IMR-90 (cell line): Measurements from ENCODE around the gene CD6. TPM values are rescaled to one million over a fixed set of nuclear protein-coding genes. Genes with fewer than 3 reads are reported as not detected.

Source experiments
- ATAC-seq: fragments of 200-7000 bp; cut with Tn5 transposase; 2 replicates; pipeline ENCODE4 v1.9.1; 2020; ENCODE audit warnings: low read depth, mild to moderate bottlenecking, moderate library complexity
- BruUV-seq: library from RNA; stranded (reverse); fragments of 400-500 nt; replicated peaks from 2 replicates; lab custom pipeline; 2021; lab: Mats Ljungman, UMichigan
- CTCF ChIA-PET: fragments of 300-600 bp; formaldehyde crosslinking; extraction: SDS; loops from one replicate; lab custom pipeline; 2021; ENCODE audit warnings: antibody characterized with exemption; lab: Yijun Ruan, JAX
- POLR2A ChIA-PET: fragments of 300-600 bp; sonication (Branson Sonifier 250); formaldehyde crosslinking; loops from one replicate; lab custom pipeline; 2022; ENCODE audit warnings: antibody characterized with exemption; ENCODE audit not compliant: unreplicated experiment; lab: Charles Lee
- DNase-seq: peaks from one replicate; pipeline ENCODE4 v3.0.0; 2013
- H2AFZ ChIP-seq: replicated peaks from 2 replicates; pipeline ENCODE3; 2013; ENCODE audit warnings: low read length, mild to moderate bottlenecking; ENCODE audit not compliant: poor library complexity
- H2AK5ac ChIP-seq: 2 replicates; pipeline ENCODE4 v1.6.1; 2013; ENCODE audit warnings: low read depth, low read length, inconsistent platforms
- H2AK9ac ChIP-seq: replicated peaks from 2 replicates; pipeline ENCODE3; 2013; ENCODE audit warnings: mild to moderate bottlenecking, low read depth, low read length, moderate library complexity; ENCODE audit not compliant: poor library complexity
- H2BK120ac ChIP-seq: 2 replicates; pipeline ENCODE4 v1.6.1; 2013; ENCODE audit warnings: low read depth, low read length, inconsistent platforms
- H2BK15ac ChIP-seq: 3 replicates; pipeline ENCODE4 v1.6.1; 2013; ENCODE audit warnings: low read depth, low read length, inconsistent platforms
- H2BK20ac ChIP-seq: 2 replicates; pipeline ENCODE4 v1.6.1; 2013; ENCODE audit warnings: low read depth, mild to moderate bottlenecking, inconsistent platforms, low read length, moderate library complexity
- H2BK5ac ChIP-seq: 2 replicates; pipeline ENCODE4 v1.6.1; 2013; ENCODE audit warnings: mild to moderate bottlenecking, low read depth, low read length, inconsistent platforms; ENCODE audit not compliant: poor library complexity, severe bottlenecking
- H3K14ac ChIP-seq: replicated peaks from 2 replicates; pipeline ENCODE4 v1.6.1; 2013; ENCODE audit warnings: low read depth, low read length, inconsistent platforms
- H3K18ac ChIP-seq: 2 replicates; pipeline ENCODE4 v1.6.1; 2013; ENCODE audit warnings: low read depth, low read length, control low read depth
- H3K23ac ChIP-seq: 2 replicates; pipeline ENCODE4 v1.6.1; 2013; ENCODE audit warnings: low read depth, low read length, inconsistent platforms
- H3K27ac ChIP-seq: 2 replicates; pipeline ENCODE4 v1.5.1; 2013; ENCODE audit warnings: mild to moderate bottlenecking, control low read depth, low read length; ENCODE audit not compliant: insufficient read depth
- H3K27me3 ChIP-seq: 2 replicates; pipeline ENCODE4 v1.6.1; 2013; ENCODE audit warnings: low read length; ENCODE audit not compliant: control insufficient read depth, insufficient read depth
- H3K36me3 ChIP-seq: 2 replicates; pipeline ENCODE4 v1.6.1; 2013; ENCODE audit warnings: low read length, mixed read lengths; ENCODE audit not compliant: control insufficient read depth, insufficient read depth
- H3K4ac ChIP-seq: 2 replicates; pipeline ENCODE4 v1.6.1; 2013; ENCODE audit warnings: low read depth, low read length, inconsistent platforms
- H3K4me1 ChIP-seq: 2 replicates; pipeline ENCODE4 v1.6.1; 2013; ENCODE audit warnings: low read length, mixed read lengths; ENCODE audit not compliant: control insufficient read depth, insufficient read depth
- H3K4me2 ChIP-seq: 2 replicates; pipeline ENCODE4 v1.6.1; 2013; ENCODE audit warnings: low read depth, mild to moderate bottlenecking, control low read depth, low read length, moderate library complexity
- H3K4me3 ChIP-seq: 2 replicates; pipeline ENCODE4 v1.5.1; 2013; ENCODE audit warnings: low read depth, mild to moderate bottlenecking, control low read depth, low read length, moderate library complexity; ENCODE audit not compliant: insufficient read depth
- H3K56ac ChIP-seq: 2 replicates; pipeline ENCODE4 v1.6.1; 2013; ENCODE audit warnings: low read length, inconsistent platforms; ENCODE audit not compliant: insufficient read depth; ENCODE audit errors: extremely low read depth
- H3K79me1 ChIP-seq, 2 experiments: 2 replicates each; pipeline ENCODE4 v1.6.1; 2013; ENCODE audit warnings: low read length in 2 of 2, inconsistent platforms in 1 of 2, low read depth in 1 of 2
- H3K9ac ChIP-seq: 2 replicates; pipeline ENCODE4 v1.6.1; 2013; ENCODE audit warnings: low read depth, low read length, control low read depth
- H3K9me1 ChIP-seq: 2 replicates; pipeline ENCODE4 v1.6.1; 2013; ENCODE audit warnings: low read length, inconsistent platforms; ENCODE audit not compliant: insufficient read depth
- H3K9me3 ChIP-seq: 2 replicates; pipeline ENCODE4 v1.6.1; 2013; ENCODE audit warnings: low read length; ENCODE audit not compliant: control insufficient read depth, insufficient read depth
- H4K20me1 ChIP-seq: 2 replicates; pipeline ENCODE4 v1.6.1; 2013; ENCODE audit warnings: low read length, inconsistent platforms; ENCODE audit not compliant: insufficient read depth
- H4K5ac ChIP-seq: 2 replicates; pipeline ENCODE4 v1.6.1; 2013; ENCODE audit warnings: mild to moderate bottlenecking, low read depth, low read length, control low read depth
- H4K8ac ChIP-seq, 2 experiments: 2 replicates each; pipeline ENCODE4 v1.6.1; 2013; ENCODE audit warnings: low read depth in 2 of 2, low read length in 2 of 2, control low read depth in 1 of 2, inconsistent platforms in 1 of 2
- H4K91ac ChIP-seq: 2 replicates; pipeline ENCODE4 v1.6.1; 2013; ENCODE audit warnings: low read depth, low read length, inconsistent platforms; ENCODE audit not compliant: insufficient read depth
- BHLHE40 ChIP-seq: fragments of 150-350 bp; IDR thresholded peaks from 2 replicates; pipeline ENCODE4 v1.6.1; 2016; ENCODE audit warnings: mild to moderate bottlenecking, low read depth, low read length
- CEBPB ChIP-seq: IDR thresholded peaks from 2 replicates; pipeline ENCODE4 v1.6.1; 2012; ENCODE audit warnings: low read depth, low read length, improper control_type of control experiment
- CHD1 ChIP-seq: IDR thresholded peaks from 2 replicates; pipeline ENCODE4 v1.6.1; 2012; ENCODE audit warnings: low read depth, low read length, improper control_type of control experiment
- FOS ChIP-seq: fragments of 150-350 bp; IDR thresholded peaks from 2 replicates; pipeline ENCODE4 v1.6.1; 2016; ENCODE audit warnings: low read depth, low read length
- MAFK ChIP-seq: IDR thresholded peaks from 2 replicates; pipeline ENCODE4 v1.6.1; 2012; ENCODE audit warnings: low read depth, low read length, improper control_type of control experiment
- MAZ ChIP-seq: IDR thresholded peaks from 2 replicates; pipeline ENCODE4 v1.6.1; 2012; ENCODE audit warnings: low read depth, mild to moderate bottlenecking, low read length, improper control_type of control experiment, moderate library complexity, borderline replicate concordance
- MXI1 ChIP-seq: IDR thresholded peaks from 2 replicates; pipeline ENCODE4 v1.6.1; 2012; ENCODE audit warnings: low read depth, mild to moderate bottlenecking, low read length, moderate library complexity, borderline replicate concordance
- NFE2L2 ChIP-seq: fragments of 150-350 bp; IDR thresholded peaks from 2 replicates; pipeline ENCODE4 v1.6.1; 2016; ENCODE audit warnings: low read depth, mild to moderate bottlenecking, low read length
- POLR2A ChIP-seq: IDR thresholded peaks from 2 replicates; pipeline ENCODE4 v1.6.1; 2012; ENCODE audit warnings: mild to moderate bottlenecking, low read depth, low read length
- RAD21 ChIP-seq: IDR thresholded peaks from 2 replicates; pipeline ENCODE4 v1.6.1; 2012; ENCODE audit warnings: low read length, improper control_type of control experiment
- RCOR1 ChIP-seq: IDR thresholded peaks from 2 replicates; pipeline ENCODE4 v1.6.1; 2012; ENCODE audit warnings: mild to moderate bottlenecking, low read length, improper control_type of control experiment; ENCODE audit not compliant: insufficient replicate concordance
- RFX5 ChIP-seq: IDR thresholded peaks from 2 replicates; pipeline ENCODE4 v1.8.0; 2012; ENCODE audit warnings: low read depth, mild to moderate bottlenecking, low read length, moderate library complexity
- SMC3 ChIP-seq: fragments of 150-350 bp; IDR thresholded peaks from 2 replicates; pipeline ENCODE4 v1.6.1; 2016; ENCODE audit warnings: low read depth, mild to moderate bottlenecking, antibody characterized with exemption, low read length, moderate library complexity
- WGBS, 2 experiments: methylation state at CpG; one replicate each; pipeline versions ENCODE4 v1.1.5 to v1.1.7; 2013; ENCODE audit warnings: missing lambda C conversion rate in 2 of 2; ENCODE audit not compliant: insufficient read length in 1 of 2; ENCODE audit errors: extremely low coverage in 2 of 2; 5-methylcytosine and 5-hydroxymethylcytosine counted together
- dilution Hi-C: fragments of 300-500 bp; cut with HindIII; formaldehyde crosslinking; loops from one replicate; pipeline ENCODE4 v1.14.3; 2018; ENCODE audit warnings: low sequenced_read_pairs; ENCODE audit not compliant: unreplicated experiment
- in situ Hi-C: fragments of 300-500 bp; cut with MboI; formaldehyde crosslinking; loops from 3 replicates; pipeline ENCODE4 v1.14.3; 2019; ENCODE audit warnings: low sequenced_read_pairs, inconsistent platforms, mixed read lengths
- intact Hi-C: fragments of 100-400 bp; cut with micrococcal nuclease; formaldehyde crosslinking; loops from 2 replicates; pipeline ENCODE4 v1.10.0; 2022
- polyA plus RNA-seq, 3 experiments: library from polyadenylated mRNA; depleted of rRNA; stranded (reverse); fragments of >200 nt; gene quantifications; 2 replicates each; pipeline ENCODE4 v1.2.3, GENCODE V29; 2012; ENCODE audit warnings: low replicate concordance in 1 of 3
- total RNA-seq: library from RNA; depleted of rRNA; stranded (reverse); fragments of >200 nt; gene quantifications from 2 replicates; pipeline ENCODE4 v1.2.3, GENCODE V29; 2012
- TF ChIP-seq, protein P1 (sequence below): fragments of 150-350 bp; IDR thresholded peaks from 2 replicates; pipeline ENCODE4 v1.6.1; 2016; ENCODE audit warnings: low read depth, mild to moderate bottlenecking, low read length, moderate library complexity, borderline replicate concordance
- TF ChIP-seq, protein P2 (sequence below): conservative IDR thresholded peaks from 2 replicates; pipeline ENCODE4 v1.5.1; 2012; ENCODE audit warnings: mild to moderate bottlenecking, low read depth, low read length, improper control_type of control experiment
- TF ChIP-seq, protein P3 (sequence below): fragments of 150-350 bp; IDR thresholded peaks from 2 replicates; pipeline ENCODE4 v1.6.1; 2017; ENCODE audit warnings: mild to moderate bottlenecking, antibody characterized with exemption, low read length, low read depth

The CD6 gene
- total and polyA plus RNA-seq, 2 of the 4 experiments (the other 2 are of a cell fraction) = not detected

DNA sequence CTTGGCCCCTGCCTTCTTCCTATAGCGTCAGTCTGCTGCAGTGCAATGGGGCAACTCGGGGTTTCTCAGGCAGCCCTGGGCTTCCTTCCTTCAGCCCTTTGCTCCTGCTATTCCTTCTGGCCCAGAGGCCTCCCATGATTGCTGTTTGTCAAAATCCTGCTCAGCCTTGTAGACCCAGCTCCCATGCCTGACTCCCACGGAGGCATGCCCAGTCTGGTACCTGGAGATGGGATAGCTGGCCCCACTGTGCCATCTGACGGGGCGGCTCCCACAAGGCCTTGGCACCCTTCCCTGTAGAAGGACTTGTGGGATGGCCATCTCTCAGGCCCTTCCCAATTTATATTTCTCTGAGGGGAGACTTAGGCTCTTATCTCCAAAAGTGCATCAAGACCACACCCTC is 590 bp upstream of the CD6 start:
- intact Hi-C loops = loop anchor here (1.0 to 2.0 kb wide), 3 partner anchors 158 to 216 kb away; no protein-coding TSS in a partner anchor
- ATAC-seq (no peak), DNase-seq (no peak)
- no TSS peak for BruUV-seq
- Histone ChIP-seq H4K91ac (no peak overlapping the region), H2BK20ac (no peak overlapping the region), H3K9ac (no peak overlapping the region), H2AFZ (no peak overlapping the region), H3K4me3 (no peak overlapping the region), H4K8ac (no peak overlapping the region), H3K27ac (no peak overlapping the region), H3K9me1 (no peaks in the 10 kb centered on the region; the same call in 1 of the 2 replicates), H4K5ac (no peak overlapping the region), H3K14ac (no peak overlapping the region), H2BK5ac (no peak overlapping the region), H3K4ac (no peak overlapping the region), H3K4me1 (no peaks in the 10 kb centered on the region), H3K4me2 (no peak overlapping the region), H3K56ac (no peak overlapping the region), H4K20me1 (no peaks in the 10 kb centered on the region), H2AK9ac (no peak overlapping the region), H3K36me3 (no peaks in the 10 kb centered on the region), H3K18ac (no peak overlapping the region), H3K27me3 (peaks cover 41% of the 10 kb centered on the region), H2BK120ac (no peak overlapping the region), H3K79me1 (no peaks in the 10 kb centered on the region), H3K23ac (no peak overlapping the region), H2AK5ac (no peak overlapping the region), H2BK15ac (no peak overlapping the region), H3K9me3 (no peaks in the 10 kb centered on the region; the same call in 1 of the 2 replicates)
- in situ Hi-C loops = no loop called here
- dilution Hi-C loops = no loop called here
- TF ChIP-seq NFE2L2 (no peak), RFX5 (no peak), MAFK (no peak), CHD1 (no peak), SMC3 (no peak), MXI1 (no peak), RAD21 (no peak), FOS (no peak), BHLHE40 (no peak), MAZ (no peak), RCOR1 (no peak), POLR2A (no peak), CEBPB (no peak)
- TF ChIP-seq, protein P1, sequence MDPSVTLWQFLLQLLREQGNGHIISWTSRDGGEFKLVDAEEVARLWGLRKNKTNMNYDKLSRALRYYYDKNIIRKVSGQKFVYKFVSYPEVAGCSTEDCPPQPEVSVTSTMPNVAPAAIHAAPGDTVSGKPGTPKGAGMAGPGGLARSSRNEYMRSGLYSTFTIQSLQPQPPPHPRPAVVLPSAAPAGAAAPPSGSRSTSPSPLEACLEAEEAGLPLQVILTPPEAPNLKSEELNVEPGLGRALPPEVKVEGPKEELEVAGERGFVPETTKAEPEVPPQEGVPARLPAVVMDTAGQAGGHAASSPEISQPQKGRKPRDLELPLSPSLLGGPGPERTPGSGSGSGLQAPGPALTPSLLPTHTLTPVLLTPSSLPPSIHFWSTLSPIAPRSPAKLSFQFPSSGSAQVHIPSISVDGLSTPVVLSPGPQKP = no peak
- TF ChIP-seq, protein P2, sequence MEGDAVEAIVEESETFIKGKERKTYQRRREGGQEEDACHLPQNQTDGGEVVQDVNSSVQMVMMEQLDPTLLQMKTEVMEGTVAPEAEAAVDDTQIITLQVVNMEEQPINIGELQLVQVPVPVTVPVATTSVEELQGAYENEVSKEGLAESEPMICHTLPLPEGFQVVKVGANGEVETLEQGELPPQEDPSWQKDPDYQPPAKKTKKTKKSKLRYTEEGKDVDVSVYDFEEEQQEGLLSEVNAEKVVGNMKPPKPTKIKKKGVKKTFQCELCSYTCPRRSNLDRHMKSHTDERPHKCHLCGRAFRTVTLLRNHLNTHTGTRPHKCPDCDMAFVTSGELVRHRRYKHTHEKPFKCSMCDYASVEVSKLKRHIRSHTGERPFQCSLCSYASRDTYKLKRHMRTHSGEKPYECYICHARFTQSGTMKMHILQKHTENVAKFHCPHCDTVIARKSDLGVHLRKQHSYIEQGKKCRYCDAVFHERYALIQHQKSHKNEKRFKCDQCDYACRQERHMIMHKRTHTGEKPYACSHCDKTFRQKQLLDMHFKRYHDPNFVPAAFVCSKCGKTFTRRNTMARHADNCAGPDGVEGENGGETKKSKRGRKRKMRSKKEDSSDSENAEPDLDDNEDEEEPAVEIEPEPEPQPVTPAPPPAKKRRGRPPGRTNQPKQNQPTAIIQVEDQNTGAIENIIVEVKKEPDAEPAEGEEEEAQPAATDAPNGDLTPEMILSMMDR = no peak
- TF ChIP-seq, protein P3, sequence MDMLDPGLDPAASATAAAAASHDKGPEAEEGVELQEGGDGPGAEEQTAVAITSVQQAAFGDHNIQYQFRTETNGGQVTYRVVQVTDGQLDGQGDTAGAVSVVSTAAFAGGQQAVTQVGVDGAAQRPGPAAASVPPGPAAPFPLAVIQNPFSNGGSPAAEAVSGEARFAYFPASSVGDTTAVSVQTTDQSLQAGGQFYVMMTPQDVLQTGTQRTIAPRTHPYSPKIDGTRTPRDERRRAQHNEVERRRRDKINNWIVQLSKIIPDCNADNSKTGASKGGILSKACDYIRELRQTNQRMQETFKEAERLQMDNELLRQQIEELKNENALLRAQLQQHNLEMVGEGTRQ = no peak
- POLR2A ChIA-PET = no interaction called here
- 59% methylated on average over 3 of the region's 5 CpGs; no CpG with 5 or more reads in 1 of the 2 experiments for WGBS, 2 experiments
- CTCF ChIA-PET = interaction anchor here (1.0 kb wide), 1 partner anchor 217 kb away, joined by 3 read pairs; no protein-coding TSS in a partner anchor
